ENCODE measurements around the gene JUN.

JUN gene

GRCh38 chr1:58734630-58735029 lies 49.2 kb downstream of the JUN start:
- WGBS = 91% methylated on average over 1 of the region's 2 CpGs
- H3K9me3 ChIP-seq (ENCODE audit: insufficient read depth, low read depth, low read length) = no peaks in the 10 kb centered on the region

GRCh38 chr1:58732087-58732775 lies 51.6 kb downstream of the JUN start:
- H3K4me3 ChIP-seq (ENCODE audit: low read length) = no peak overlapping the region
- H3K27me3 ChIP-seq (ENCODE audit: insufficient read depth, low read length) = no peaks in the 10 kb centered on the region
- WGBS = 95% methylated on average over 6 of the region's 6 CpGs
- H3K9me3 ChIP-seq (ENCODE audit: insufficient read depth, low read depth, low read length) = no peaks in the 10 kb centered on the region
- H3K9ac ChIP-seq (ENCODE audit: low read depth, low read length) = no peak overlapping the region
- no peak overlapping the region for H3K27ac ChIP-seq (ENCODE audit: low read depth, low read length)
- peaks cover 6% of the 10 kb centered on the region for H3K4me1 ChIP-seq (ENCODE audit: insufficient read depth, low read length)
- H3K36me3 ChIP-seq (ENCODE audit: insufficient read depth, low read length) = no peaks in the 10 kb centered on the region

More at GRCh38 chr1:58734630-58735029, 49.2 kb downstream of the JUN start:
- H3K4me3 ChIP-seq (ENCODE audit: low read length) = no peak overlapping the region
- no peak overlapping the region for H3K27ac ChIP-seq (ENCODE audit: low read depth, low read length)
- H3K27me3 ChIP-seq (ENCODE audit: insufficient read depth, low read length) = no peaks in the 10 kb centered on the region
- H3K36me3 ChIP-seq (ENCODE audit: insufficient read depth, low read length) = no peaks in the 10 kb centered on the region
- H3K4me1 ChIP-seq (ENCODE audit: insufficient read depth, low read length) = no peaks in the 10 kb centered on the region
- H3K9ac ChIP-seq (ENCODE audit: low read depth, low read length) = no peak overlapping the region
